ENCODE results near the gene EPB42.
"Not testable (repeated sequence)": the region's sequence is repeated elsewhere in the genome, so short reads cannot be mapped to it uniquely, and the experiment has no call there.

Gene EPB42

DNA sequence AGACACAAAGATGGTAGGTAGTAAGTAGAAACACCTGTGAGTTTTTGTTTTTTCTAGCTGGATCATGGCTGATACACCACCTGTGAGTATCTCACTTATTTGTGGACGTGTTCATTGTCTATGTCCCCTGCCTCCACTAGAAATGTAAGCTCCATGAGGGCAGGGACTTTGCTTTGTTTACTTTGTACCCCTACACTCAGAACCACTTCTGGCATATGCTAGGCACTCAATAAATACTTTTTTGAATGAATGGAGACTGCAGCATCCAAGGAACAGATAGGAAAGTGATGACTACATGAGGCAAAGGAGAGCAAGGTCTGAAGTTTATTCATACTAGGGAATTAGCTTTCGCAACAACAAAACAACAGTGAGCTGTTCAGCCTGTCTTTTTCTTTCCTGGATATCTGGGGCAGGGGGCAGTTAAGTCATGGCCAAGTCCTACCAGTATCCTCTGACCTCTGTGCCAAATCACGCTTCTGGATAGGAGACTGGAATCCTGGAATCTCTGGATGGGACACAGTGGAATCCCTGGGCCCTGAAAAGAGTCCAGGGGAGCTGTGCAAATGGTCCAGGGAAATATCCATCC lies 11.6 kb upstream of the EPB42 start:
- no peak overlapping the region for H2AFZ ChIP-seq
- no peak overlapping the region for H3K27ac ChIP-seq
- H3K4me2 ChIP-seq (ENCODE audit: low read length) = no peak overlapping the region

GRCh38 chr15:43230640-43231115 lies 9.9 kb upstream of the EPB42 start:
- H3K9ac ChIP-seq = no peak overlapping the region
- H3K36me3 ChIP-seq (ENCODE audit: control insufficient read depth, insufficient read depth, low read length) = no peaks in the 10 kb centered on the region
- H3K79me2 ChIP-seq = no peaks in the 10 kb centered on the region
- no peaks in the 10 kb centered on the region for H3K27me3 ChIP-seq (ENCODE audit: control insufficient read depth, insufficient read depth, low read length)
- no peak overlapping the region for H3K4me3 ChIP-seq (ENCODE audit: low read depth, low read length)
- no peaks in the 10 kb centered on the region for H3K4me1 ChIP-seq
- TF ChIP-seq, protein P1, sequence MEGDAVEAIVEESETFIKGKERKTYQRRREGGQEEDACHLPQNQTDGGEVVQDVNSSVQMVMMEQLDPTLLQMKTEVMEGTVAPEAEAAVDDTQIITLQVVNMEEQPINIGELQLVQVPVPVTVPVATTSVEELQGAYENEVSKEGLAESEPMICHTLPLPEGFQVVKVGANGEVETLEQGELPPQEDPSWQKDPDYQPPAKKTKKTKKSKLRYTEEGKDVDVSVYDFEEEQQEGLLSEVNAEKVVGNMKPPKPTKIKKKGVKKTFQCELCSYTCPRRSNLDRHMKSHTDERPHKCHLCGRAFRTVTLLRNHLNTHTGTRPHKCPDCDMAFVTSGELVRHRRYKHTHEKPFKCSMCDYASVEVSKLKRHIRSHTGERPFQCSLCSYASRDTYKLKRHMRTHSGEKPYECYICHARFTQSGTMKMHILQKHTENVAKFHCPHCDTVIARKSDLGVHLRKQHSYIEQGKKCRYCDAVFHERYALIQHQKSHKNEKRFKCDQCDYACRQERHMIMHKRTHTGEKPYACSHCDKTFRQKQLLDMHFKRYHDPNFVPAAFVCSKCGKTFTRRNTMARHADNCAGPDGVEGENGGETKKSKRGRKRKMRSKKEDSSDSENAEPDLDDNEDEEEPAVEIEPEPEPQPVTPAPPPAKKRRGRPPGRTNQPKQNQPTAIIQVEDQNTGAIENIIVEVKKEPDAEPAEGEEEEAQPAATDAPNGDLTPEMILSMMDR (IDR thresholded peaks at IDR 0.05) = no peak
- H2AFZ ChIP-seq = no peak overlapping the region
- no peak overlapping the region for H3K4me2 ChIP-seq (ENCODE audit: low read length)
- no peak overlapping the region for H3K27ac ChIP-seq
- no peaks in the 10 kb centered on the region for H3K9me3 ChIP-seq (ENCODE audit: control insufficient read depth, low read length)

More for the DNA sequence above, 11.6 kb upstream of the EPB42 start:
- H3K9ac ChIP-seq = no peak overlapping the region
- TF ChIP-seq, protein P1 (IDR thresholded peaks at IDR 0.05) = no peak
- no peaks in the 10 kb centered on the region for H3K27me3 ChIP-seq (ENCODE audit: control insufficient read depth, insufficient read depth, low read length)
- H3K4me1 ChIP-seq = no peaks in the 10 kb centered on the region
- H3K79me2 ChIP-seq = no peaks in the 10 kb centered on the region
- no peaks in the 10 kb centered on the region for H3K9me3 ChIP-seq (ENCODE audit: control insufficient read depth, low read length)
- no peaks in the 10 kb centered on the region for H3K36me3 ChIP-seq (ENCODE audit: control insufficient read depth, insufficient read depth, low read length)
- H3K4me3 ChIP-seq (ENCODE audit: low read depth, low read length) = no peak overlapping the region

- TF ChIP-seq, protein P1 (IDR thresholded peaks at IDR 0.05) = no peak
- Histone ChIP-seq H3K4me2 (ENCODE audit: low read length) (no peak overlapping the region), H2AFZ (no peak overlapping the region), H3K27me3 (ENCODE audit: control insufficient read depth, insufficient read depth, low read length) (no peaks in the 10 kb centered on the region), H3K9me3 (ENCODE audit: control insufficient read depth, low read length) (no peaks in the 10 kb centered on the region), H3K4me1 (no peaks in the 10 kb centered on the region), H3K27ac (no peak overlapping the region), H3K36me3 (ENCODE audit: control insufficient read depth, insufficient read depth, low read length) (no peaks in the 10 kb centered on the region), H3K9ac (no peak overlapping the region), H3K79me2 (no peaks in the 10 kb centered on the region), H3K4me3 (ENCODE audit: low read depth, low read length) (no peak overlapping the region)
Observed at GRCh38 chr15:43229977-43230376, 9.2 kb upstream of the EPB42 start.

DNA sequence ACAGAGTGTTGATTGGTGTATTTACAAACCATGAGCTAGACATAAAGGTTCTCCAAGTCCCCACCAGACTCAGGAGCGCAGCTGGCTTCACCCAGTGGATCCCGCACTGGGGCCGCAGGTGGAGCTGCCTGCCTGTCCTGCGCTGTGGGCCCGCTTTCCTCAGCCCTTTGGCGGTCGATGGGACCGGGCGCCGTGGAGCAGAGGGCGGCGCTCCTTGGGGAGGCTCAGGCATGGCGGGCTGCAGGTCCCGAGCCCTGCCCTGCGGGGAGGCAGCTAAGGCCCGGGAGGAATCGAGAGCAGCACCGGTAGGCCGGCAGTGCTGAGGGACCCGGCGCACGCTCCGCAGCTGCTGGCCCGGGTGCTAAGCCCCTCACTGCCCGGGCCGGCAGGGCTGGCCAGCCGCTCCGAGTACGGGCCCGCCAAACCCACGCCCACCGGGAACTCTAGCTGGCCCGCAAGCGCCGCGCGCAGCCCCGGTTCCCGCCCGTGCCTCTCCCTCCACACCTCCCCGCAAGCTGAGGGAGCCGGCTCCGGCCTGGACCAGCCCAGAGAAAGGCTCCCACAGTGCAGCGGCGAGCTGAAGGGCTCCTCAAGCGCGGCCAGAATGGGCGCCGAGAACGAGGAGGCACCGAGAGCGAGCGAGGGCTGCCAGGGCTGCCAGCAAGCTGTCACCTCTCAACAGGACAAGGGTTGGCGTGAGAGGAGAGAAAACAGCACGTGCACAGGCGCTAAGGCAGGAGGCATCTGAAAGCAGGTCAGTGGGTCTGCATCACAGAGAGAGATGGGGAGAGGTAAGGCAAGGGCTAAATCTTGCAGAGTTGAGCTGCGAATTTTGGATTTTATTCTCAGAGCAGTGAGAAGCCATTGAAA lies 5.9 kb upstream of the EPB42 start:
- no peaks in the 10 kb centered on the region for H3K36me3 ChIP-seq (ENCODE audit: control insufficient read depth, insufficient read depth, low read length)
- no peak overlapping the region for H3K4me3 ChIP-seq (ENCODE audit: low read depth, low read length)
- TF ChIP-seq, protein P1 (IDR thresholded peaks at IDR 0.05) = no peak

GRCh38 chr15:43225950-43226255 lies 5.1 kb upstream of the EPB42 start:
- H3K79me2 ChIP-seq; H3K9me3 ChIP-seq (ENCODE audit: control insufficient read depth, low read length); H3K27ac ChIP-seq; H3K4me1 ChIP-seq; H3K4me2 ChIP-seq (ENCODE audit: low read length); H3K9ac ChIP-seq; H3K27me3 ChIP-seq (ENCODE audit: control insufficient read depth, insufficient read depth, low read length); H3K4me3 ChIP-seq (ENCODE audit: low read depth, low read length); H3K36me3 ChIP-seq (ENCODE audit: control insufficient read depth, insufficient read depth, low read length); H2AFZ ChIP-seq: not testable (repeated sequence)

More for the DNA sequence above, 5.9 kb upstream of the EPB42 start:
- Histone ChIP-seq H3K9ac (no peak overlapping the region), H3K27me3 (ENCODE audit: control insufficient read depth, insufficient read depth, low read length) (no peaks in the 10 kb centered on the region), H3K9me3 (ENCODE audit: control insufficient read depth, low read length) (no peaks in the 10 kb centered on the region), H3K4me1 (no peaks in the 10 kb centered on the region), H3K79me2 (no peaks in the 10 kb centered on the region), H2AFZ (no peak overlapping the region), H3K4me2 (ENCODE audit: low read length) (no peak overlapping the region), H3K27ac (no peak overlapping the region)

All from parathyroid adenoma (tissue), 2 donors.